Measurements from ENCODE around the gene B4GALT1. TPM values are rescaled to one million over a fixed set of nuclear protein-coding genes. Genes with fewer than 3 reads are reported as not detected.
A peak's percentile ranks its signal among the peaks of the same experiment; 100 is the strongest.

The B4GALT1 gene
- total RNA-seq, 1 experiment from 2014 or later: 32.0 TPM

GRCh38 chr9:33175649-33176325 is 8.7 kb upstream of the B4GALT1 start:
- no TSS peak for BruUV-seq (replicated peaks)
- ChIA-PET CTCF (no interaction called here), POLR2A (ENCODE audit: low non-redundant PET) (no interaction called here)
- TF ChIP-seq CTCF (conservative IDR thresholded peaks at IDR 0.05; ENCODE audit: low read depth, low read length) (no peak), EZH2 (IDR thresholded peaks at IDR 0.05; ENCODE audit: borderline replicate concordance, low read depth, low read length, poor library complexity, severe bottlenecking) (no peak)
- H3K4me1 ChIP-seq (ENCODE audit: insufficient read depth, low read length, poor library complexity, severe bottlenecking): peaks cover under 1% of the 10 kb centered on the region
- H3K27me3 ChIP-seq (replicated peaks; ENCODE audit: insufficient read depth, low read depth, low read length, poor library complexity): no peaks in the 10 kb centered on the region
- no peak overlapping the region for H3K4me3 ChIP-seq (ENCODE audit: low read depth, low read length, poor library complexity, severe bottlenecking)
- H3K36me3 ChIP-seq (ENCODE audit: insufficient read depth, low read length, poor library complexity, severe bottlenecking): no peaks in the 10 kb centered on the region
- no peaks in the 10 kb centered on the region for H3K9me3 ChIP-seq (ENCODE audit: low read depth, low read length, poor library complexity, severe bottlenecking)
- no peak overlapping the region for H3K27ac ChIP-seq (ENCODE audit: low read depth, low read length, poor library complexity, severe bottlenecking)
- DNase-seq (ENCODE audit: low spot score): no peak
- intact Hi-C loops (cut with micrococcal nuclease; ENCODE audit: unreplicated experiment): no loop called here

GRCh38 chr9:33172256-33173238 is 5.4 kb upstream of the B4GALT1 start:
- intact Hi-C loops (cut with micrococcal nuclease; ENCODE audit: unreplicated experiment): no loop called here
- CTCF ChIA-PET: no interaction called here
- DNase-seq (ENCODE audit: low spot score): no peak
- TF ChIP-seq EZH2 (IDR thresholded peaks at IDR 0.05; ENCODE audit: borderline replicate concordance, low read depth, low read length, poor library complexity, severe bottlenecking): no peak
- no peak for TF ChIP-seq CTCF (conservative IDR thresholded peaks at IDR 0.05; ENCODE audit: low read depth, low read length)
- H3K4me3 ChIP-seq (ENCODE audit: low read depth, low read length, poor library complexity, severe bottlenecking): no peak overlapping the region
- BruUV-seq (replicated peaks): no TSS peak
- H3K9me3 ChIP-seq (ENCODE audit: low read depth, low read length, poor library complexity, severe bottlenecking): no peaks in the 10 kb centered on the region
- H3K27ac ChIP-seq (ENCODE audit: low read depth, low read length, poor library complexity, severe bottlenecking): no peak overlapping the region
- H3K4me1 ChIP-seq (ENCODE audit: insufficient read depth, low read length, poor library complexity, severe bottlenecking): peaks cover 13% of the 10 kb centered on the region
- no peaks in the 10 kb centered on the region for H3K27me3 ChIP-seq (replicated peaks; ENCODE audit: insufficient read depth, low read depth, low read length, poor library complexity)
- POLR2A ChIA-PET (ENCODE audit: low non-redundant PET): no interaction called here
- no peaks in the 10 kb centered on the region for H3K36me3 ChIP-seq (ENCODE audit: insufficient read depth, low read length, poor library complexity, severe bottlenecking)

DNA sequence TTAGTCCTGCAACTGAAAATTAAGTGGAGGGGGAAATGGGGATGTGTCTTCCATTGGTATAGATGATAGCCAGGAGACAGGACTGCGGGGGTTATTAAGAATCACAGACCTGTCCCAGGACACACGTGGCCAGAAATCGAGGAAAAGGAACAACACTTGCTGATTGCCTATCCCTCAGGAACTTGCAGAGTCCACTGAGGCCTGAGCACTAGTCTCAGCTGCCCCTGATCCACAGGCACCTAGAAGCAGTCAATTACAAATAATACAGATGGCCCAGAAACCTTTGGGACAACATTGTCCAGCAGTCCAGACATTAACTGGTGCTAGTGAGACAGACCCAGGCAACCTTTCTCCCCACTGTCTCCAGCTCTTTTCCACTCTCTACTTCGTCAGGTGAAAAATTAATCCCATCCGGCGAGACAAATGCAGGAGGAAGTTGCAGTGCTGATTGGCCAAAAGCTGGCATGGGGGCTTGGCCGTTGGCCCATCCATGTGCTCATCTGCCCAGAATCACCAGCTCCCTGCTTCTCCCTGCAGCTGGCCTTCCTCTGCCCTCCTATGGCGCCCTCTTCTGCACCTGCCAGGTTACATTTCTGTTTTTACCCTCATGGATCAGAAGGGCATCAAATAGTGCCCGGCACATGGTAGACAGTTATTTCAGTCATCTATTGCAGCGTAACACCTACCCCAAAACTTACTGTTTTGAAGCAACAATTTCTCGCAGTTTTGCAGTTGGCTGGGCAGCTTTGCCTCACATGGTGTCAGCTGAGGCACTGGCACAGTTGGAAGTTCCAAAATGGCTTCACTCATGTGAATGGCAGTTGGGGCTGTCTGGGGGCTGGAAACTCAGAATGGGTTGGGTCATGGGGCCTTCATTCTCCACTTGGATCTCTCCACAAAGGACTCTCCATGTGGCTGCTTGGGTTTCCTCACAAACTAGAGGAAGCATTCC is 3.6 kb upstream of the B4GALT1 start:
- Histone ChIP-seq H3K36me3 (ENCODE audit: insufficient read depth, low read length, poor library complexity, severe bottlenecking) (no peaks in the 10 kb centered on the region), H3K27ac (ENCODE audit: low read depth, low read length, poor library complexity, severe bottlenecking) (no peak overlapping the region), H3K9me3 (ENCODE audit: low read depth, low read length, poor library complexity, severe bottlenecking) (no peaks in the 10 kb centered on the region), H3K27me3 (replicated peaks; ENCODE audit: insufficient read depth, low read depth, low read length, poor library complexity) (no peaks in the 10 kb centered on the region), H3K4me1 (ENCODE audit: insufficient read depth, low read length, poor library complexity, severe bottlenecking) (peaks cover 13% of the 10 kb centered on the region), H3K4me3 (ENCODE audit: low read depth, low read length, poor library complexity, severe bottlenecking) (no peak overlapping the region)
- CTCF ChIA-PET: no interaction called here
- peak; percentile 55; the same call in 1 of the 2 replicates for TF ChIP-seq CTCF (conservative IDR thresholded peaks at IDR 0.05; ENCODE audit: low read depth, low read length)
- TF ChIP-seq EZH2 (IDR thresholded peaks at IDR 0.05; ENCODE audit: borderline replicate concordance, low read depth, low read length, poor library complexity, severe bottlenecking): no peak
- intact Hi-C loops (cut with micrococcal nuclease; ENCODE audit: unreplicated experiment): no loop called here
- no TSS peak for BruUV-seq (replicated peaks)
- DNase-seq (ENCODE audit: low spot score): peak; percentile 65
- POLR2A ChIA-PET (ENCODE audit: low non-redundant PET): no interaction called here
